Measurements from ENCODE around the gene MED26. TPM values are rescaled to one million over a fixed set of nuclear protein-coding genes. Genes with fewer than 3 reads are reported as not detected.
"Not testable (repeated sequence)": the region's sequence is repeated elsewhere in the genome, so short reads cannot be mapped to it uniquely, and the experiment has no call there.

Gene MED26
- total RNA-seq, result 10 to 100 TPM; 15.3 to 16.6 TPM

GRCh38 chr19:16628183-16628983 is at the start of gene MED26:
Gene MED26, minus strand, starts transcription at chr19:16628204. Its CDS starts 261 bp downstream, at chr19:16627943.
- ChIA-PET POLR2A (interaction anchor here (0.5 to 4.6 kb wide), 12 partner anchors 8 to 447 kb away, joined by 3 to 28 read pairs (median 6); partner anchors contain the start of genes C19orf44, CALR3, HAUS8 and MYO9B), CTCF (interaction anchor here (1.1 to 1.7 kb wide), 3 partner anchors 37 to 44 kb away, joined by 3 to 5 read pairs (median 3); no protein-coding TSS in a partner anchor)

GRCh38 chr19:16677055-16677454 is 49.1 kb upstream of the MED26 start:
- ChIA-PET POLR2A (no interaction called here), CTCF (no interaction called here)

GRCh38 chr19:16676101-16676798 is 48.2 kb upstream of the MED26 start:
- CTCF ChIA-PET, result no interaction called here
- POLR2A ChIA-PET, result no interaction called here

- POLR2A ChIA-PET, CTCF ChIA-PET: not testable (repeated sequence)
Measured at GRCh38 chr19:16673839-16674238, 45.8 kb upstream of the MED26 start.

GRCh38 chr19:16673231-16673630 is 45.2 kb upstream of the MED26 start:
- CTCF ChIA-PET, result no interaction called here
- POLR2A ChIA-PET, result no interaction called here

- CTCF ChIA-PET, result interaction anchor here (0.6 kb wide), 1 partner anchor 45 kb away, joined by 3 read pairs; no protein-coding TSS in a partner anchor
Measured at GRCh38 chr19:16671652-16672274, 43.8 kb upstream of the MED26 start.

GRCh38 chr19:16670291-16670690 is 42.3 kb upstream of the MED26 start:
- ChIA-PET POLR2A (no interaction called here), CTCF (interaction anchor here (0.7 to 1.0 kb wide), 2 partner anchors 12 to 13 kb away, joined by 3 read pairs; no protein-coding TSS in a partner anchor)

More at GRCh38 chr19:16671652-16672274, 43.8 kb upstream of the MED26 start:
- POLR2A ChIA-PET, result no interaction called here

- CTCF ChIA-PET, POLR2A ChIA-PET: not testable (repeated sequence)
Measured at GRCh38 chr19:16668702-16669101, 40.7 kb upstream of the MED26 start.

- CTCF ChIA-PET, result no interaction called here
- POLR2A ChIA-PET, result no interaction called here
Measured at GRCh38 chr19:16668176-16668575, 40.2 kb upstream of the MED26 start.

GRCh38 chr19:16661480-16662034 is 33.6 kb upstream of the MED26 start:
- POLR2A ChIA-PET, result interaction anchor here (0.6 to 1.3 kb wide), 6 partner anchors 10 to 122 kb away, joined by 3 to 7 read pairs (median 4); partner anchors contain the start of gene MED26
- CTCF ChIA-PET, result interaction anchor here (0.7 to 1.0 kb wide), 2 partner anchors 110 to 149 kb away, joined by 3 to 4 read pairs; no protein-coding TSS in a partner anchor

- POLR2A ChIA-PET, result interaction anchor here (0.6 to 1.3 kb wide), 8 partner anchors 9 to 122 kb away, joined by 3 to 13 read pairs (median 4); partner anchors contain the start of gene MED26
Measured at GRCh38 chr19:16660763-16661479, 32.9 kb upstream of the MED26 start, which contains the start of gene TMEM38A. Gene TMEM38A, plus strand, starts transcription at chr19:16661139. Its CDS starts 79 bp downstream, at chr19:16661218.

GRCh38 chr19:16659832-16660708 is 32.1 kb upstream of the MED26 start, which contains the start of gene SMIM7:
Gene SMIM7, minus strand, starts transcription at chr19:16660144. Its CDS starts 34 bp downstream, at chr19:16660110.
- ChIA-PET POLR2A (interaction anchor here (0.6 to 1.3 kb wide), 6 partner anchors 31 to 117 kb away, joined by 3 to 13 read pairs (median 5); partner anchors contain the start of gene MED26), CTCF (interaction anchor here (1.1 to 1.3 kb wide), 3 partner anchors 55 to 124 kb away, joined by 3 to 4 read pairs (median 3); no protein-coding TSS in a partner anchor)

More at GRCh38 chr19:16660763-16661479, 32.9 kb upstream of the MED26 start, which contains the start of gene TMEM38A:
- CTCF ChIA-PET, result interaction anchor here (1.0 to 1.3 kb wide), 3 partner anchors 87 to 125 kb away, joined by 3 read pairs; no protein-coding TSS in a partner anchor

- POLR2A ChIA-PET, result interaction anchor here (0.6 kb wide), 1 partner anchor 32 kb away, joined by 6 read pairs; no protein-coding TSS in a partner anchor
- CTCF ChIA-PET, result interaction anchor here (1.2 to 1.3 kb wide), 2 partner anchors 55 to 124 kb away, joined by 3 to 4 read pairs; no protein-coding TSS in a partner anchor
Measured at GRCh38 chr19:16659464-16659831, 31.4 kb upstream of the MED26 start.

- ChIA-PET POLR2A (interaction anchor here (1.1 kb wide), 1 partner anchor 116 kb away, joined by 3 read pairs; no protein-coding TSS in a partner anchor), CTCF (interaction anchor here (0.5 to 0.8 kb wide), 2 partner anchors 12 to 22 kb away, joined by 3 to 4 read pairs; no protein-coding TSS in a partner anchor)
Measured at GRCh38 chr19:16657384-16657783, 29.4 kb upstream of the MED26 start.

GRCh38 chr19:16655727-16656126 is 27.7 kb upstream of the MED26 start:
- POLR2A ChIA-PET, result no interaction called here
- CTCF ChIA-PET, result no interaction called here

- CTCF ChIA-PET, result interaction anchor here (0.6 kb wide), 2 partner anchors 9 to 15 kb away, joined by 3 read pairs; no protein-coding TSS in a partner anchor
Measured at GRCh38 chr19:16654627-16655026, 26.6 kb upstream of the MED26 start.

GRCh38 chr19:16654140-16654539 is 26.1 kb upstream of the MED26 start:
- POLR2A ChIA-PET, result no interaction called here
- CTCF ChIA-PET, result interaction anchor here (0.6 kb wide), 2 partner anchors 8 to 14 kb away, joined by 3 read pairs; no protein-coding TSS in a partner anchor

More at GRCh38 chr19:16654627-16655026, 26.6 kb upstream of the MED26 start:
- POLR2A ChIA-PET, result no interaction called here

Measured in activated CD8-positive, alpha-beta memory T cell treated with anti-CD3 and anti-CD28 coated beads for 36 hours (primary cell).